Coronary artery (tissue), 2 donors: Measurements from ENCODE around the gene TOX2.

ENCODE experiments used
- DNase-seq: peaks from one replicate; pipeline ENCODE4 v3.0.0-alpha.2; 2017; ENCODE audit warnings: low spot score
- H3K27ac ChIP-seq, 2 donors: fragments of 200-600 bp; sonication (generic); one replicate each; pipeline ENCODE4 v1.5.1; 2016 to 2019
- H3K4me3 ChIP-seq: fragments of 200-600 bp; sonication (generic); 2 replicates; pipeline ENCODE4 v1.5.1; 2016; ENCODE audit warnings: mild to moderate bottlenecking, moderate library complexity
- TF ChIP-seq, protein P1 (sequence below): fragments of 200-600 bp; sonication (generic); IDR thresholded peaks from one replicate; pipeline ENCODE4 v1.5.1; 2019; ENCODE audit warnings: antibody characterized with exemption

TOX2 gene

DNA sequence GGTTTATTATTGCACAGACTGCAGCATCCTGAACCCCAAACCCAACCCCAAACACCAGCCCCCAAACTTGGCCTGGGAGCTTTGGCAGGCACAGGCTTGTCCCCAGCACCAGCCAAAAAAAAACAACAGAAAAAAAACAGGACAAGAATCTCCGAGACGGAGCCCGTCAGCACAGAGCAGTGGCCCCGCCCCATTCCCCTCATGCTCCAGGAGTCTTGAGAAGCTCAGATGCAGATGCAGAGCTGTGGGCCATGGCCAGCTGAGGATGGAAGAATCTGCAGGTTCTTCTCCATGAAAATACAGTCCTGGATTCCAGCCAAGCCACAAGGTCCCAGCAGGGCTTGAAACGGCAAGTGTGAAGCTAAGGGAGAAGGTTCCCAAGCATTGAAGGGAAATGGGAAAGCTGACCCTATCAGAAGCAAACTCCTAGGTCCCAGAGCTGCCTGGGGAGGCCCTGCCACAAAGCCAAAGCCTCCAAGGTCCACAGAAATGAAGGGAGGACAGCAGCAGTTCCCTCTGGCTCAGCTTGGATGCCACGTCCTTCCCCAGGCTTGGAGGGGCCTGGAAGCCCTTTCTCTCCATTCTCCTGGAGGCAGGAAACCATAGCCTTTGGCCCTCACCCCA, 197.2 kb downstream of the TOX2 start:
- no peak overlapping the region for H3K4me3 ChIP-seq
- TF ChIP-seq, protein P1, sequence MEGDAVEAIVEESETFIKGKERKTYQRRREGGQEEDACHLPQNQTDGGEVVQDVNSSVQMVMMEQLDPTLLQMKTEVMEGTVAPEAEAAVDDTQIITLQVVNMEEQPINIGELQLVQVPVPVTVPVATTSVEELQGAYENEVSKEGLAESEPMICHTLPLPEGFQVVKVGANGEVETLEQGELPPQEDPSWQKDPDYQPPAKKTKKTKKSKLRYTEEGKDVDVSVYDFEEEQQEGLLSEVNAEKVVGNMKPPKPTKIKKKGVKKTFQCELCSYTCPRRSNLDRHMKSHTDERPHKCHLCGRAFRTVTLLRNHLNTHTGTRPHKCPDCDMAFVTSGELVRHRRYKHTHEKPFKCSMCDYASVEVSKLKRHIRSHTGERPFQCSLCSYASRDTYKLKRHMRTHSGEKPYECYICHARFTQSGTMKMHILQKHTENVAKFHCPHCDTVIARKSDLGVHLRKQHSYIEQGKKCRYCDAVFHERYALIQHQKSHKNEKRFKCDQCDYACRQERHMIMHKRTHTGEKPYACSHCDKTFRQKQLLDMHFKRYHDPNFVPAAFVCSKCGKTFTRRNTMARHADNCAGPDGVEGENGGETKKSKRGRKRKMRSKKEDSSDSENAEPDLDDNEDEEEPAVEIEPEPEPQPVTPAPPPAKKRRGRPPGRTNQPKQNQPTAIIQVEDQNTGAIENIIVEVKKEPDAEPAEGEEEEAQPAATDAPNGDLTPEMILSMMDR = no peak
- DNase-seq = peak; percentile 71
- H3K27ac ChIP-seq = peak overlapping the region; percentile 18 to 77

DNA sequence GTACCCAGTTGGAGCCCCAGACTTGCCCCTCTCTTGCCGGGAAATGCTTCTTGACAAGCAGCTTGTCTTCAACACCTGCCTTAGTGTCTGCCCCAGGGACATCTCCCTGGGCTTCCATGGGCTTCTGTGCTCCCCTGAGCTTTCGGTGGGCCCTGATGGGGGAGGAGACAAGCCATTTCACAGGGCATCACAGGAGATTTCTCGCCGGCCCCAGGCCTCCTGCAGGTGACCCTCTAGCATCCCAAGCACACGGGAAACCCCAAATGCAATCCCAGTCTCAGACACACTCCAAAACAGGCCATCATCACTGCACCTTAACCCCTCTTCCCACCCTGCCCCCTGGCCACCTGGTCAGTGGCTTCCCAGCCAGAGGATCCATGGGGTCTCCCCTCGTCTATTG, 197.8 kb downstream of the TOX2 start:
- peak; percentile 70 for DNase-seq
- Histone ChIP-seq H3K27ac (peak overlapping the region; percentile 18 to 77), H3K4me3 (no peak overlapping the region)
- TF ChIP-seq, protein P1 = no peak

DNA sequence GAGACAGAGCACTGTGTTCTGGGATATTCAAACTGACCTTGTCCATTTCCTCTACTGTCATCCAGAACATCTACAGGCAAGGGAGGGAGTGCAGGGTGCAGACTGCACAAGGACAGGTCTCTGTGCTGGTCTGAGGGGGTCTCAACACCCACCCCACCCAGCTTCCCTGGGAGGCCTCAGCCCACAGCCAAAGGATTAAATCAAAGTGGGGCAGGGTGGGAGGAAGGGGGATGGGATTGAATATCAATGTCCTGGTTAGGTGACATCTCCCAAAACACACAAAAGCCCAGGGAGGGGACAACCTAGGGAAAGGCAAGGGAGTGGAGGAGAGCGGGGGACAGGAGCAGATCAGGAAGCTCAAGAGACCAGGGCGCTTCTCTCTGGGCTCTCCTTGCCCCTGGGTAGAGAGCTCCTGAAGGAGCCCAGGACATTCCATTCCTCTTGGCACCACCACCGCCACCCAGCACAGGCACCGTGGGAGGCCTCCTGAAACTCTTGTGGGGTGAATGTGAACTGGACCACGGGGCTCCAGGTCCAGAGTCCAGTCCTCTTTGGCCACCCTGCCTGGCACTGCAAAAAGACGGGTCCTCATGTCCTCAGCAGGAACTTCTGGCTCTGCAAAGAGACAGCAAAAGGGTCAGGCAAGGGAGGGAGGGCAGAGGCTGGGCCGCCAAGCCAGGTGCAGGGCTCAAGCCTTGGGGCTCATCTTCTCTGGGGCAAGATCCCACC, 198.4 kb downstream of the TOX2 start:
- peak; percentile 64 for DNase-seq
- TF ChIP-seq, protein P1 = no peak
- Histone ChIP-seq H3K4me3 (no peak overlapping the region), H3K27ac (peak overlapping the region in 1 of 2 donors; percentile 77)

DNA sequence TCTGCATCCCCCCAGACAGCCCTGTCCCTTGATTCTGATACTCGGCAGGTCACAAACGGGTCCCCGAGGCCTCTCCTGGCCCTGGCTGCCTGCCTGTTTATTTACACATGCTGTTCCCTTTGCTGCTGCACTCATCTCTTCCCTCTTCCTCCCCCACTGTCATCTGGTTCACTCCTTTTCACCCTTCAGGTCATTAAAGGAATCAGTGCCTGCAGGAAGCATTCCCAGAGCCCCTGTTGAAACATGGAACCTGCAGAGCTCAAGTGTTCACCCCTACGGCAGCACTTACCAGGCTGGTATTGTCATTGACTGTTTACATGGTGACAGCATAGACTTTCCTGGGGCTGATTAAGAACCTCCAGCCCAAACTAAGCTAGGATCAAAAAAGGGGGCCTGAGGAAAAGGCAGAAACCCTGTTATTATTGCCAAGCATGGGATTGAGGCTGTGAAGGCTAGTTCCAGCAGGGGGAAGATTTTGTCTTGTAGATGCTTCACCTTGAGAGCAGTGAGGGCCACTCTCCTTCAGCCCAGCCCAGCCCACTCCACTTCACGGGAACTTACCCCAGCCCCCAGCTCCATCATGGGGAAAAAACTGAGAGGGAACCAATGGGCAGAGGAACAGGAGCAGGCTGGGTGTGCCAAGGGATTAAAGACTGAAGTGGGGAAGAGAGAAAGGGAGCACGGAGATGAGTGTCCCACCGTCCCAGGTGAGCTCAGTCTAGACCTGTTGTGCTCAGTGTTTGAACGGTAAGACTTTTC, 199.1 kb downstream of the TOX2 start:
- DNase-seq = no peak
- TF ChIP-seq, protein P1 = no peak
- H3K4me3 ChIP-seq = no peak overlapping the region
- peak overlapping the region in 1 of 2 donors; percentile 77 for H3K27ac ChIP-seq

DNA sequence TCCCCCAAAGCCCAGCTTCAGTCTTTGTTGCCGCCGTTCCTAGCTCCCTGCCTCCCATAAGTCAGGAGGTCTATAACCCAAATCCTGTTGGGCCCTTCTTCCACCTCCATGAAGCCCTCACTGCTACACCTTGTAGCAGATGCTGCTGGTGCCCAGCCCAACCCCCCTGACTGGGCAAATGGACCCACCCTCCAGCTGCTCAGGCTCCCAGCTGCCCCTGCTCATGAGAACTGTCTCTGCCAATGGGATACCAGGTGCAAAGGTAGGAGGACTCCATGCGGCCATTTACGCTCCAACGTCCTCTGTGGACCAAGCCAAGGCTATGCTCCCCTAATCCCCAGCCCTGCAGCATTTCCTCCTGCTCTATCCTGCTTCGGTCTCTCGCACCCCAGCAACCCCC, 200.5 kb downstream of the TOX2 start:
- TF ChIP-seq, protein P1 = no peak
- no peak overlapping the region for H3K4me3 ChIP-seq
- peak overlapping the region in 1 of 2 donors; percentile 77 for H3K27ac ChIP-seq
- no peak for DNase-seq

DNA sequence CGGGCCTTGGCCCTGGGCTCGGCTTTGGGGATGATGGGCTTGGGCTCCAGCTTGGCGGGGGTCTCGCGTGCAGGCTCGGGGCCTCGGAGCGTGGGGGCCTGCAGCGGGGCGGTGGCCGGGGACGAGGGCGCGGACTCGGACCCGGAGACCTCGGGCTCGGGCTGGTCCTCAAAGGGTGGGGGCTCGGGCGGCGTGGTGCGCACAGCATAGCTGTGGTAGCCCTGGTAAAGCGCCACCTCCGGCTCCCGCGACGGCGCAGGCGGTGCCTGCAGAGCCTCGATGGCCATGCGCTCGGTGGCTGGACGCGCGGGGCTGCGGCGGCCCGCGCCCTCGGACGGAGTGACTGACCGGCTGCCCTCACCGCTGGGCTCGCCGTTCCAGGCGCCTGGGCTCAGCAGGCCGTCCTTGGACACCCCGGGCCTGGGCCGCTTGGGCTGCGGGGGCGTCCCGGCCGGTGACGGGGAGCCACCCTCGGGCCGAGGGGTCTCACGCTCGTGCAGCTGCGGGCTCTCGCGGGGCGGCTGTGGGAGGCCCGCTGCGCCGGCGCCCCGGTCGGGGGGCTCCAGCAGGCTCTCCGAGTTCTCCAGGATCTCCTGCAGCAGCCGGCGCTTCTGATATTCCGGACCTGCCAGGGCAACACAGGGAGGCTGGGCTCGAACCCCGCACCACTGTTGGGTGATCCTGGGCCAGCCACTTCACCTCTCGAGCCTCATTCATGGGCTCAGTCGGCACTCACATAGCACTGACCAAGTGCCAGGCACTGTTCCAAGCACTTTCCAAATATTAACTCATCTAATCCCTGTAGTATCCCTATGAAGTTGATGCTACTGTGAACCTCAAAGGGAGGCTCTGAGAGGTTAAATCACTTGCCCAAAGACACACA, 201.4 kb downstream of the TOX2 start:
- TF ChIP-seq, protein P1 = no peak

More for the DNA sequence above, 201.4 kb downstream of the TOX2 start:
- no peak overlapping the region for H3K4me3 ChIP-seq
- H3K27ac ChIP-seq = peak overlapping the region in 1 of 2 donors; percentile 51
- DNase-seq = no peak
